IPS DF 4.7 (cell line): Measurements from ENCODE around the gene TNS4.

Experiments used
- DNase-seq: peaks from one replicate; pipeline ENCODE4 v3.0.0-alpha.2; 2013; ENCODE audit warnings: low spot score; ENCODE audit errors: extremely low read depth

TNS4 gene

GRCh38 chr17:40495140-40495539, 6.3 kb downstream of the TNS4 start:
- no peak for DNase-seq

DNA sequence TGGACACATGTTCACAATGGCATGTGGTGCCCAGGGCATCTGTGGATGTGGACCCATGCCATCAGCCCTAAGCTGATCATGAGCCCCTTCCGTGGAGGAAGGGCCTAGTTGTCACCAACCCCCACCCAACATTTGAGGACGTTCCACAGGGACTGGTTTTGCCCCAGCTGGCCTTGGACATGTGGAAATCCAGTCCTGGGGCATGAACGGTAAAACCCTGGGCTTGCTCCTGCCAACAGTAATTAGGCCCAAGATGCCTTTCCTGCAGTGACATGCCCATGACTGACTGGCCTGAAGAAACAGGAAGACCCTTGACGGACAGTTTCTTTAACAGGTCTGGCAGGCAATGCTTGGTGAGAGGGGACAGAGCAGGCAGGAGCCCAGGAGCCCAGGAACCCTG, 7.7 kb downstream of the TNS4 start:
- no peak for DNase-seq

GRCh38 chr17:40491486-40491885, 9.9 kb downstream of the TNS4 start:
- no peak for DNase-seq

GRCh38 chr17:40490982-40491381, 10.4 kb downstream of the TNS4 start:
- no peak for DNase-seq

DNA sequence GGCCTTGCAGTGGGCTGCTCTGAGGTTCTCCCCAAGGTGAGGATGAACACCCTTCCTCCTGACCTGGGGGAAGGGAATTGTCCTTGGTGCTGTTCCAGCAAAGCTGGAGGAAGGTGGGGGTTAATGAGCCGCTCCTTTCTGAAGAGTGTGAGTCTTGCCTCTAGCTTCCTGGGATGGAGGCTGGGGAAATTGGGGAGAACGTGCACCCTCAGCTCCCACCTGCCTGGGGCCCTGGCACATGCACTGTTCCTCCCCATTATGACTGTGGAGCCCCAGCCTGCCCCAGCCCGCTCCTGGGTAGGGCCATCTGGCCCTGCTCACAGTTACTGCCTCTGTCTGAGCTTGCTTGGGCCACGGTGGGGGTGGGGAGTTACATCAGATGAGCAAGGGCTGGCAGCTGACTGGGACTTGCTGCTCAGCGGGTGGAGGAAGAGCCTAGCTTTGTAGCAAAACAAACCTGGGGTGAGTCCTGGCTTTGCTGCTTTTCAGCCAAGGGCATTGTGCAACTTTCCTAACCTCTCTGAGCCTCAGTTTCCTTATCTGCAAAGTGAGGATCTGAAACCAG, 11.1 kb downstream of the TNS4 start:
- no peak for DNase-seq

- DNase-seq, result no peak
Measured at GRCh38 chr17:40487371-40488020, 13.9 kb downstream of the TNS4 start.

DNA sequence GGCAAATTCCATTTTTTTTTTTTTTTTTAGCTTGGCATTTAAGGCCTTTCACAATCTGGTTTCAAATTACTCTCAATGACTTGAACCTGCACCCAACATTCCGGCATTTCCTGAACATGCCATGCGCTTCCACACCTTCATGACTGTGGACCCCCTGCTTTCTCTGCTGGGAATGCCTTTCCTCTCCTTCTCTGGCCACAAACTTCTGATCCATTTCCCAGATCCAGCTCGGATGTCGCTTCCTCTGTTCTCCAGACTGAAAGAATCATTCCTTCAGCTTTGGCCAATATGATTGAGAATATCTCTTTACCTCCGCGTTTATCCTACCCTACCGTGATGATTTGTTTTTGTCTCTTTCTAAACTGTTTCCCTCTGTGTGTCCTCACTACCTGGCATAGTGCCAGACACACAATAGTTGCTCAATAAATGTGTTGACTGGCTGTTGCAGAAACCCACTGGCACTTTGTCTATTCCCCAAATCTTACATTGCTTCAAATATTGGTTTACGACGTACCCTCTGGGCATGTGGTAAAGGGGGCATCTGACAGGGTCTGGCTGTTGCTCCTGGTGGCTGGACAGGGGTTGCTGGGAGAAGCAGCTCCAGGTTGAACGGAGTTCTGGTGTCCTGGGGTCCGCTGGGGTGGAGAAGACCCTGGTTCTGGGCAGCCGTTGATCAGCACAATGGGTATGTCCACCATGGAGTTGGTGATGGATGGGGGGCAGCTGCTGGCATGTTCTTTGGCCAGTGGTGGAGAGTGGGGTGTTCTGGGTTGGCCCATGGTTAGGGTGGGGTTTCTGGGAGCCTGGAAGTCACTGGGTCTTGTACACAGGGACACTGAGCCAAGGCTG, 14.7 kb downstream of the TNS4 start:
- no peak for DNase-seq

DNA sequence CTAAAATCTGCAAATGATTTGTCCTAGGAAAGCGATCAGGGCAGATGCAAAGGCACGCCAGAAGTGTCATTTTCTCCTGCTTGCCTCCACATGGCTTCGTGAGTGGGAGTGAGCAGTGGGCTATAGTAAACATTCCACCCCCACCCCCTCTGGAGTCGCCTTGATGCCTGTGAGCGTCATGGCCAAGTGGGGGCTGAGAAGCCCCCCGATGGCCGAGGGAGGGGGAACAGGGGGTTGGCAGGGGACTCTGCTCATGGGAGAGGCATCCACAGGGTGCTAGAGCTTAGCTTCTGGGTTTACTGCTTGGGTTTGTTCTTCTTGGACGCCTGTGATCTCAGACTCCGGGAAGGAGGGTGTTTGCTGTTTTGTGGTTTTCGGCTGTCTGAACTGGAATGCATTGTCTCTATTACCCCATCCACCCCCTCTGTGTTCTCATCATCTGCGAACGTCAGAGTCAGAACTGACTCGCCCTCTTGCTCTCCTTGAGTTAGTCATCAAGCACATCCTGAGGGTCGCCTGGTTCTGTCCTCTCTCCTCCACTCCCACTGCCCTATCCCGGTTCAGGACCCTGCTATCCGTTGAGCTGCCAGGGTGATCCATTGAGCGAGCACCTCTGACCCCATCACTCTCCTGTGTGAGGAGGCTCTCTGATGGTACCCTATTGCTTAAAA, 15.4 kb downstream of the TNS4 start:
- no peak for DNase-seq

DNA sequence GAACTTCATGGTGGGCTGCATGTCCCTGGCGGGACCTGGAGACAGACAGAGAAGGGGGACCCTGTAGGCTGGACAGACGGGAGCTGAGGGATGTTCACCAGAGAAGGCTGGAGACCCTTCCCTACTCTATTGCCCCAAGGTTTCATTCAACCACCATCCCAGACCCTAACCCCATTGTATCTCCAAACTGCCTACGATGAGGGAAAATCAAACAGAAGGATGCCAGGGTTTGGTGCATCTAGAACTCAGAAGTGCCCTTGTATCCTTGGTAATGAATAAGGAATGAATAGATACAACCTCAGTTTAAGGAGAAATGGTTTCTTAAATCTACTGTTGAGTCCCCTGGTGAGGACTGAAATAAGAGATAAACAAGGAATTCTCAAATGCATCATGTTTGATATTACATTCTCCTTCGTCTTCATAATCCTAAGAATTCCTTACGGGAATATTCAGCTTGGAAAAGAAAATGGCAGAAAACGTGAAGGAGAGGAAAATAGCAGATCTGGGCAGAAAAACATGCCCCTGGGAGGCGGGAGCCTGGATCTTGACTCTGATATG, 16.4 kb downstream of the TNS4 start:
- DNase-seq, result no peak

- no peak for DNase-seq
Measured at GRCh38 chr17:40484285-40484972, 17.0 kb downstream of the TNS4 start.

GRCh38 chr17:40483679-40484078, 17.7 kb downstream of the TNS4 start:
- DNase-seq, result no peak

- no peak for DNase-seq
Measured at GRCh38 chr17:40482722-40483121, 18.7 kb downstream of the TNS4 start.

GRCh38 chr17:40481106-40481505, 20.3 kb downstream of the TNS4 start:
- no peak for DNase-seq

DNA sequence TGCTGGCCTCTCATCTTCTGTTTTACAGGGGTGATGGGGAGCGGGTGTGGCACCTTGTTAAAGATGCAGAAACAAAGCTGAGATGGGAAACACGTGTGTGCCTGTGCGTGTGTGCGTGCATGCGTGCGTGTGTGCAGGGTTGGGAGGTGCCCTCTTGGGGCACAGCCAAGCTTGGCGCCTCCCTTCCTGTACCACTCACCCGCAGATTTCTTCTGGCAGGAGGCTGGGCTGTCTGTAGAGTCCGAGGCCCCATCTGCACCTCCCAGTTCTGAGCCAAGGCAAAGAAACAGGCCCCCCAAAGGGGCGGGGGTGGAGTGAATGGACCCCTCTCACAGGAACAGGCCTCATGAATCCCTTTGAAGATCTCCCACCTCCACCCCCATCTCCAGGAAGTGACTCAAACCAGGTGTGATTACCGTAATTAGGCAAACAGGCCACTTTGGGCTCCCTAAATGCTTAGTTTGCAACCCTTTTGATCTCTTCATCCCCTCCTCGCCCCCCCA, 20.9 kb downstream of the TNS4 start:
- no peak for DNase-seq

GRCh38 chr17:40479754-40480480, 21.5 kb downstream of the TNS4 start:
- DNase-seq, result no peak

DNA sequence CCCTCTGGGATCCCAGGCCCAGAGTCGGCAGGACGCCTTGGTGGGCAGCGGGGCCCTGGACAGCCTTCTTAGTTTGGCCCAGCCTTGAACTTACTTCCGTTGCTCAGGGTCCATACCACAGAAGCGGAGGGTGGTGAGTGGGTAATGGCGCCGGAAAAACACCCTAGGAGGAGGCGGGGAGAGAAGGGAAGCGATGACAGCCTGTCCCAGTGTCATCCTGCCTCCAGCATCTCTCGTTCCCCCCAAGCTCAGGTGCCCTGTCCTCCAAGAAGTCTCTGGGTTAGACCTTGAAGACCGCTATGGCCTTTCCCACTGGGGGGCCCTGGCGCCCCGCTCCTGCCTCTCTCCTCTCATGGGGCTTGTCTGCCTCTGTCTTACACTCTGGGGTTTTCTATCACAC, 22.9 kb downstream of the TNS4 start:
- DNase-seq, result no peak

- DNase-seq, result no peak
Measured at GRCh38 chr17:40477796-40478195, 23.6 kb downstream of the TNS4 start.

DNA sequence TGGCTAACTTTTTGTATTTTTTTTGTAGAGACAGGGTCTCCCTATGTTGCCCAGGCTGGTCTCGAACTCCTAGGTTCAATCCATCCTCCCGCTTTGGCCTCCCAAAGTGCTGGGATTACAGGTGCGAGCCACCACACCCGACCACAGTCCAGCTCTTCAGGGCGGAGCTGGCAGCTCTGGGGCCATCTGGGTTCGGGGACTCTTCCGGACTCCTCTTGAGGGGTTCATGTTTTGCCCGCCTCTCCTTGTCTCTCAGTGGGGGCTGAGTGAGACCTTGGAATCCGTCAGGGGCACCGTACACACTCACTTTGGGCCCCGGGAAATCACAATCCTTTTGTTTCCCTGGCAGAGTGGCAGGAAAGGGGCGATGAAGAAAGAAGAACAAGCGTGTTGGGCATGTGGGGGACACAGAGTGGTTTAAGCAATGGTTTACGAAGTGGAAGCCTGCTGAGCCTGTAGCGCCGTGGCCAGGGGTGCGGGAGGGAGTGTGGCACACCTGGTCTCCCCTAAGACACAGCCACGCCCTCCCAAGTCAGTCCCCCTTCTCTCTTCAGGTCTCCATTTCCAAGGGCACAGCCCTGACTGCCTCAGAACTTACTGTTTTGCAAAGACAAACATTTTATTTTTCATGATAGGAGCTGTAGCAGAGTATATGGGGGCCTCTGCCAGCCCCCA, 26.1 kb downstream of the TNS4 start:
- DNase-seq, result no peak

- no peak for DNase-seq
Measured at GRCh38 chr17:40474419-40475002, 26.9 kb downstream of the TNS4 start.
